Colonic mucosa (tissue), 4 donors: ENCODE measurements around the gene DENR. TPM values are rescaled to one million over a fixed set of nuclear protein-coding genes. Genes with fewer than 3 reads are reported as not detected.

Source experiments
- DNase-seq: peaks from one replicate; pipeline ENCODE4 v3.0.0-alpha.2; 2020
- H3K27ac ChIP-seq: fragments of 200-600 bp; one replicate; pipeline ENCODE4 v1.8.0; 2021
- H3K27me3 ChIP-seq: fragments of 200-600 bp; one replicate; pipeline ENCODE4 v1.8.0; 2021
- H3K36me3 ChIP-seq: fragments of 200-600 bp; one replicate; pipeline ENCODE4 v1.8.0; 2021
- H3K4me1 ChIP-seq: fragments of 200-600 bp; one replicate; pipeline ENCODE4 v1.8.0; 2021; ENCODE audit warnings: mild to moderate bottlenecking
- H3K4me3 ChIP-seq: fragments of 200-600 bp; one replicate; pipeline ENCODE4 v1.8.0; 2021
- H3K9ac ChIP-seq, 2 donors: one replicate each; pipeline ENCODE4 v1.7.0; 2013; ENCODE audit warnings: control low read depth in 2 of 2, low read depth in 2 of 2, low read length in 2 of 2
- H3K9me3 ChIP-seq: fragments of 200-600 bp; one replicate; pipeline ENCODE4 v1.8.0; 2021
- CTCF ChIP-seq: fragments of 200-600 bp; IDR thresholded peaks from one replicate; pipeline ENCODE4 v1.8.0; 2022; ENCODE audit warnings: antibody characterized with exemption, mild to moderate bottlenecking
- intact Hi-C: fragments of 100-400 bp; cut with DNase I; formaldehyde crosslinking; loops from one replicate; pipeline ENCODE4 v1.14.1; 2022
- total RNA-seq, 2 donors: library from RNA; stranded (reverse); fragmentation: NEBNext Ultra II Directional in 1 of 2; extraction: Animal tissue kit (Norgen Biotek cat#: 25700) in 1 of 2; gene quantifications; one replicate each; pipeline ENCODE4 v1.2.1, GENCODE V29; 2021
- donor health status: healthy.
- donor health status: DM: no; HTN: no; CAD: no.
- donor health status: DM: no; HTN: no; CAD: no.

DENR gene
- total RNA-seq, 2 donors from 2014 or later: 35.8 to 37.8 TPM

GRCh38 chr12:122729583-122730214, 22.9 kb upstream of the DENR start:
- H3K9ac ChIP-seq: no peak overlapping the region
- no peaks in the 10 kb centered on the region for H3K36me3 ChIP-seq
- H3K9me3 ChIP-seq: no peaks in the 10 kb centered on the region
- no peak overlapping the region for H3K27ac ChIP-seq
- no peaks in the 10 kb centered on the region for H3K4me1 ChIP-seq
- no peak for DNase-seq
- no peak for TF ChIP-seq CTCF
- H3K4me3 ChIP-seq: no peak overlapping the region
- H3K27me3 ChIP-seq: no peaks in the 10 kb centered on the region
- intact Hi-C loops: no loop called here

- no peaks in the 10 kb centered on the region for H3K36me3 ChIP-seq
- no peak for TF ChIP-seq CTCF
- no peaks in the 10 kb centered on the region for H3K4me1 ChIP-seq
- no peaks in the 10 kb centered on the region for H3K9me3 ChIP-seq
- no peak within 1 kb of the TSS for H3K4me3 ChIP-seq
- intact Hi-C loops: no loop called here
- no peak within 1 kb of the TSS for H3K27ac ChIP-seq
- no peak within 1 kb of the TSS for H3K9ac ChIP-seq
- DNase-seq: no peak
- no peaks in the 10 kb centered on the region for H3K27me3 ChIP-seq
Observed at GRCh38 chr12:122730215-122731014, 22.2 kb upstream of the DENR start, which contains the start of gene HCAR1. TSS of gene HCAR1 (minus strand) at chr12:122730844. CDS start at chr12:122730339, 505 bp downstream.

- TF ChIP-seq CTCF: no peak
- Histone ChIP-seq H3K4me1 (no peaks in the 10 kb centered on the region), H3K36me3 (no peaks in the 10 kb centered on the region), H3K9ac (no peak overlapping the region), H3K27ac (no peak overlapping the region), H3K9me3 (no peaks in the 10 kb centered on the region), H3K4me3 (no peak overlapping the region), H3K27me3 (no peaks in the 10 kb centered on the region)
- intact Hi-C loops: no loop called here
- no peak for DNase-seq
Observed at GRCh38 chr12:122732170-122732569, 20.5 kb upstream of the DENR start.

- H3K36me3 ChIP-seq: no peaks in the 10 kb centered on the region
- TF ChIP-seq CTCF: no peak
- no peak overlapping the region for H3K4me3 ChIP-seq
- H3K27me3 ChIP-seq: no peaks in the 10 kb centered on the region
- no peak overlapping the region for H3K27ac ChIP-seq
- DNase-seq: no peak
- no peaks in the 10 kb centered on the region for H3K4me1 ChIP-seq
- intact Hi-C loops: no loop called here
- no peak overlapping the region for H3K9ac ChIP-seq
- H3K9me3 ChIP-seq: no peaks in the 10 kb centered on the region
Observed at GRCh38 chr12:122732611-122733010, 20.0 kb upstream of the DENR start.

- Histone ChIP-seq H3K27me3 (no peaks in the 10 kb centered on the region), H3K36me3 (no peaks in the 10 kb centered on the region), H3K4me3 (no peak overlapping the region), H3K9me3 (no peaks in the 10 kb centered on the region), H3K9ac (no peak overlapping the region), H3K4me1 (no peaks in the 10 kb centered on the region), H3K27ac (no peak overlapping the region)
- intact Hi-C loops: no loop called here
- no peak for DNase-seq
- TF ChIP-seq CTCF: no peak
Observed at GRCh38 chr12:122738571-122738970, 14.1 kb upstream of the DENR start.
